ENCODE results near the gene SCG5.

- TF ChIP-seq POLR2AphosphoS5 (IDR thresholded peaks at IDR 0.05) (no peak), EP300 (IDR thresholded peaks at IDR 0.05) (no peak)
Observed at GRCh38 chr15:32652178-32652577, 10.7 kb downstream of the SCG5 start.
